HG03571 (cell line): ENCODE results near the gene FRMD4A.
"Not testable (repeated sequence)": the region's sequence is repeated elsewhere in the genome, so short reads cannot be mapped to it uniquely, and the experiment has no call there.

ENCODE experiments used
- ATAC-seq: cut with Tn5 transposase; IDR thresholded peaks from one replicate; pipeline ENCODE4 v1.9.1; 2021; ENCODE audit not compliant: unreplicated experiment

Gene FRMD4A

GRCh38 chr10:14241196-14241595 lies 89.5 kb downstream of the FRMD4A start:
- ATAC-seq = no peak

DNA sequence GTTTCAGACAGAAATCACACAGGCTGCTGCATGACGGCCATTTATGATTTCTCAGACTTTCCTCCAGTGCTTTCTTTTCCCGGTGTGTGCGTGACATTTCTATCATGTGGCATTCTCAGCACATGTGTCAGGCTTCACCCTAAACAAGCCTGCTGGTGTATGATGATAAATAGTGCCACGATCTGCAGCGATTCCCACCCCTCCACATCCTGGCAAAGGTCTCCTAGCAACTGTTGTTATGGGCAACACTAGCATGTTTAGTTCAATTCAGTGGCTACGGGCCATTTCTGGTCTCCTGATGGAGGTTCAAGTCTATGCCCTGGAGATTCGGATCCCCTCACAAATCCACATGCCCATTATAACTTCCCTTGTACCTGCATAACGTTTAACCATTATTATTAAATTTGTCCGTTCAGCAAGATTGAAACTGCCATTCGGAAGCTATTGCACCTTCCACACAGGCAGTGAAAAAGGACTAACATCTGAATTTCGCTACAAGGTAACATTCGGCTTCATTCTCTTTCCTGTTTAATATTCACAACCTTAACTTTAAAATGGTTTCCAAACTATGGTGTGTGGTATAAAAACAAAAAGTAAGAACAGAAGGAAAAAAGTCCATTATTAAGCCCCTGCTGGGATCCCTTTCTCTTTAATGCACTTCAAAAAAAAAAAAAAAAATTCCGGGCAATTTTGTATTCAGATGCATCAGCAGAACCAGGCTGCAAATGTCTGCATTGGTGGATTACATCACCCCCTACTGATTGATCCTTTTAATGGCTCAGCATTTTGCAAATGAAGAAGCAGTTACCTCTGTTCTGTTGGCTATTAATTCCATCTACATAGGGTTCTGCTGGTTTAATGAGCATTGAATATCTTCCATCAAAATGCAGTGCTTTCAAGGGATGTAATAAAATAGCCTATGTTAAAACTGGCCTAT lies 90.2 kb downstream of the FRMD4A start:
- no peak for ATAC-seq

GRCh38 chr10:14238659-14239058 lies 92.1 kb downstream of the FRMD4A start:
- not testable (repeated sequence) for ATAC-seq

DNA sequence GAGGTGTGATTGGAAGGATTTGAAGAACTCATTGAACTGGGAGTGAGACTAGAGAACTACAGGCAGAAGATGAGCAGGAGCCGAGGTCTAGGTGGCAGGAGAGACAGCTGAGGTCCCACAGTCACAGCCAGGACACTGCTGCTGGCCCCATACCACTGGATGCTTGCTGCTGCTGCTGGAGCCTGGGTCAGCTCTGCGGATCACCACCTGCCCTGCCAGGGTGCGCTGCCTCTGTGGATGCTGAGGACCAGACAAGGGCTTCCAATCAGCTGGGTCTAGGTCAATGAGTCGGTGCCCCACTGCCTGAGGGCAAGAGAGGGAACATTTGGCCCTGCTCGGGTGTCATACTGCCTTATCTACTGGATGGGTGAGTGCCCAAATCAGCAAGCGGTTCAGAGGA lies 94.4 kb downstream of the FRMD4A start:
- no peak for ATAC-seq

DNA sequence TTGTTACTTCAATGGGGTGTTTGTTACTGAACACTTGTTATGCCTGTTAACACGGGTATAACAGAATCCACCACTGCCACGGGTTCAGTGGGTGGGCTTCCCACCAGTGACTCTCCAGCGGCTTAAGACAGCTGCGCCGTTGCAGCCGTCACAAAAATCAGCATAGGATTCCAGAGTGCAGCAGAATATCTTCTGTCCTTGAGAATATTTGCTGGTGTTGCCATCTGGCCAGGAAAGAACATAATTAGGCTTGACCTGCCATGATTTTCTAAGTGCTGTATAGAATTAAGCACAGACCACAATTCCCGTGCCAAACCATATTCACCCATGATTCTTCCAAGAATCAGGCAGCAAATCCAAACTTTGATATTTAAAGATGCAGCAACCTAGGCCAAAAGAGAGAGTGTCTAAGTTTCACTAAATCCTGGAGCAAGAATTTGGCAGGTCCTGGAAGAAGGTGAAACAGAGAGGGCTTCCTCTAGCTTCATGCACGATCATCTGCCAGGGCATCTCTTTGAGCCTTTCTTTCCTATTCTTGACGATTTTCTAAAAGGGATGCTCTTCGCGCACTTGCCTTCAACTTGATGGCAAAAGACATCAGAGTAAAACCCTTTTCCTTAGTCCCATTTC lies 95.0 kb downstream of the FRMD4A start:
- ATAC-seq = no peak

DNA sequence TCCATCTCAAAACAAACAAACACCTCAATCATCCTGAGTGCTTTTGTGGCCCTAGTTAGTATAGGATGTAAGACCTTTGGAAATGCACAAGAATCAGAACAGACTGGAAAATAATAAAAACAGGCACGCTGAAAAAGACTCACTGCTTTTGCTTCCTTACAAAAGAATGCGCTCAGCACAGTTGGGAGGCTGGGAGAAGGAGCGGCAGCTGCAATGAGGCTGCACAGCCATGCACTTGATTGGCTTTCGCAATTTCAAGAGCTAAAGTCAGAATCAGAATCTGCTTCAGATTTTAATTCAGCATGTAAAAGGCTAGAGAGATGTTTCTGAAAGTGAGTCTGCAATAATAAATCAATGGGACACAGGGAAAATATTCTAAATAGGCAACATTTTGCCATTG lies 97.2 kb downstream of the FRMD4A start:
- ATAC-seq = no peak

- not testable (repeated sequence) for ATAC-seq
These were observed 101.9 kb downstream of the FRMD4A start for GRCh38 chr10:14228798-14229197.

- no peak for ATAC-seq
These were observed 105.3 kb downstream of the FRMD4A start for GRCh38 chr10:14225379-14225778.

- ATAC-seq = no peak
These were observed 110.7 kb downstream of the FRMD4A start for GRCh38 chr10:14220026-14220425.

DNA sequence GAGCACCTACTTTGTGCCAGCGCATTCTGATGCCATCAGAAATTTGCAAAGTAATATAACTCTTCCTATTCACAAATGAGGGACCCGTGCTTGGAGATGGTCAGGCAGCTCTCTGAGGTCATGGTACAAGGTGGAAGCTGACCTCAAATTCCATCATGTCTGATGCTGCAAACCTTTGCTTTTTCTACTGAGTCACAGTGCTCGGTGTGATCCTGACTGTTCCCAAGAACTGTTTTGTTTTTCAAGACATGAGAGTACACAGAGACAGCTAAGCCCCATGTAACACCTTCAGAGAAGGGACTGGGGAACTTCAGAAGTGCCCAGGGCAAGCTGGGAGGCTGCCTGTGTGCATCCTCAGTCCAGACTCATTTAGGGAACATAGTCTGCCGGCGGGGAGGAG lies 111.3 kb downstream of the FRMD4A start:
- no peak for ATAC-seq

DNA sequence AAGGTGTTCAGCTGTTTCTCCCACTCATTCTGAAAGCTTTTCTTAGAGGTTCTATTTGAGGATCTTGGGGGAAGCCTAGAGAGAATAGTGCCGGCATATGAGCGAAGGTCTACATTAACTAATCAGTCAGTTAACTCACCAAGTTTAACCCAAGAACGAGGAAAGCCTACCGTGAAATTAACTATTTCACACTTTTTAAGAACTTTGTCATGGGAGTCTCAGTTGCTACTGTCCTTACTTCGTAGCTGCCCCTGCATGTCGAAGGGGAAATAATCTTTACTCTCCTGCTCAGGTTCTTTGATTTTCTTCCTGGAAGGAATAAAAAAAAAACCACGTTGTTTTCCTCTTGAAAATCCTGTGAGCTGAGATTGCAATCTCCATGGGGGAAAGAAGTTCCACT lies 115.1 kb downstream of the FRMD4A start:
- ATAC-seq = no peak

DNA sequence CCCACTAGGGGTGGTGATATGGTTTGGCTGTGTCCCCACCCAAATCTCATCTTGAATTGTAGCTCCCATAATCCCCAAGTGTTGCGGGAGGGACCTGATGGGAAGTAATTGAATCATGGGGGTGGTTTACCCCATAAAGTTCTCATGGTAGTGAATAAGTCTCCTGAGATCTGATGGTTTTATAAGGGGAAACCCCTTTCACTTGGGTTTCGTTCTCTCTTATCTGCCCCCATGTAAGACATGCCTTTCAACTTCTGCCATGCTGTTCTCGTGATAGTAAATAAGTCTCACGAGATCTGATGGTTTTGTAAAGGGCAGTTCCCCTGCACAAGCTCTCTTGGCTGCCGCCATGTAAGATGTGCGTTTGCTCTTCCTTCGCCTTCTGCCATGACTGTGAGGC lies 117.0 kb downstream of the FRMD4A start:
- not testable (repeated sequence) for ATAC-seq

- no peak for ATAC-seq
These were observed 119.1 kb downstream of the FRMD4A start for GRCh38 chr10:14211610-14212009.

DNA sequence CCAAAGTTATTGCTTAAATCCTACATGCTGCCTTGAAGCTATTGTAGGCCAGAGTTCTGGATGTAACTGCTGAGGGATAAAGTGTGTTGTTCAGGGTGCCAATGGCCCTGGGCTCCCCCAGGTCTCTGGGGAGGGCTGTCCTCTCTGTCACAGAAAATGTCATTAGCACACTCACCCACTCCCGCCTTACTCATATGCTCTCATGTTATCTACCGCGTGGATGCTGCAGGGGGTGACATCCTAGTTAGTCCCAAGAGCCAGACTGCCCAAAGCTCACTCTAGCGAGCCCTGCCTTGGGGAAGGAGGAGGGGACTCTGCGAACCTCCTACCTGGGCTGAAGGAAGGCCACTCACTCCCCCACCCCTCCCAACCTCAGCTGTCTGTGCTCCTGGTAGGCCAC lies 122.5 kb downstream of the FRMD4A start:
- no peak for ATAC-seq

DNA sequence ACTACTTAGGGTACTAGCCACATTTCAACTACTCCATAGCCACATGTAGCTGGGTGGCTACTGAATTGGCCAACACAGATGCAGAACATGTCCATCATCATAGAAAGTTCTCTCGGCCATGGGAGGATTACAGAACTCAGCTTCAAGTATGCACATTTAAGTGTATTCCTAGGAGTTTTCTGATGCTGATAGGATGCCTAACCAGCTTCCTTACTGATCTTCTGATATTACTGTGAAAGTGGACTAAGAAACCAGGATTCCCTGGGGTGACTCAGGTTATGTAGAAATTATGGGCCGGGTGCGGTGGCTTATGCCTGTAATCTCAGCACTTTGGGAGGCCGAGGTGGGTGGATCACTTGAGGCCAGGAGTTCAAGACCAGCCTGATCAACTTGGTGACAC lies 125.5 kb downstream of the FRMD4A start:
- no peak for ATAC-seq

GRCh38 chr10:14200698-14201544 lies 129.8 kb downstream of the FRMD4A start:
- no peak for ATAC-seq

GRCh38 chr10:14199098-14199497 lies 131.6 kb downstream of the FRMD4A start:
- not testable (repeated sequence) for ATAC-seq

GRCh38 chr10:14198078-14198477 lies 132.6 kb downstream of the FRMD4A start:
- no peak for ATAC-seq

- no peak for ATAC-seq
These were observed 134.6 kb downstream of the FRMD4A start for GRCh38 chr10:14196113-14196512.

DNA sequence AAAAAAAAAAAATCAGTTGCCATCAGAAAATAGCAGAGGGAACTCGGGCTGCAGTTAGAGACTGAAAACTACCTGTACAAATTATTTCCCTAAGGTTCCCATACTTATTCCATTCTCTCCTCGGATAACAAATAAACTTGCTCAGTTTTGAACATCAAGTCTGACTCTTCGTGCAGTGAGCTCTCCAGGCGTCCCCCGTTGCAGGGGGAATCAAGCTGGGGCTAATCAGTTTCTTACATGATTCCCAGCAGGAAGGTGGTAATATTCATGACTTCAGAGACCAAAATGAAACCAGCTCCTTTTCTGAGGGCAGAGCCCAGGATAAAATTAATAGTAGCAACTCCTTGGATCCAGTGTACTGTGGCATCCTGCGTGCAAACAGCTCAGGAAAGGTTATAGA lies 135.3 kb downstream of the FRMD4A start:
- no peak for ATAC-seq

DNA sequence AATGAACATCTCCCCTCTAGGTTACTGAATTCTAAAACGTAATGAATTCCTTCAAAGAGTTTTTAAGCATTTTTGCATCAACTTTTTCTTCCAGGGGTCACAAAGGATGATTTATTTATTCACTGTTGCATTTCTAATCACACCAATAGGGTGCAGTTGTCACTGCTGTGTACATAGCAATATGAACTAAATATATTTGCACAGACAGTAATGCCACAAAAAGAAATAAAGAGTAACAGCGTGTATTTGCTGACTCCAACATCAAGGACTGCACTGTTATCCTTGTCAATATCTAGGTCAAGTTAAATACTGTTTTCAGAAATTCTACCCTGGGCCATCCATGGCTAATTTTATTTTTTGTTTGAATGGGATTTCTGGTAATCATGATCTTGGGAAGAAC lies 138.0 kb downstream of the FRMD4A start:
- no peak for ATAC-seq
